Large intestine (tissue), 3 donors: ENCODE results near the gene DNAH11. TPM values are rescaled to one million over a fixed set of nuclear protein-coding genes. Genes with fewer than 3 reads are reported as not detected.
"Not testable (repeated sequence)": the region's sequence is repeated elsewhere in the genome, so short reads cannot be mapped to it uniquely, and the experiment has no call there.

Experiments used
- DNase-seq, 2 donors: peaks; one replicate each; pipeline versions ENCODE4 v3.0.0 to v3.0.0-alpha.2; 2013
- H3K27ac ChIP-seq: one replicate; pipeline ENCODE4 v1.5.1; 2013; ENCODE audit warnings: low read length
- H3K27me3 ChIP-seq: 2 replicates; pipeline ENCODE4 v1.6.1; 2013; ENCODE audit warnings: low read length; ENCODE audit not compliant: control insufficient read depth, insufficient read depth
- H3K36me3 ChIP-seq: 2 replicates; pipeline ENCODE4 v1.6.1; 2013; ENCODE audit warnings: low read length; ENCODE audit not compliant: control insufficient read depth, insufficient read depth
- H3K4me1 ChIP-seq: one replicate; pipeline ENCODE4 v1.6.1; 2013; ENCODE audit warnings: low read length; ENCODE audit not compliant: control insufficient read depth, insufficient read depth
- H3K4me3 ChIP-seq: one replicate; pipeline ENCODE4 v1.5.1; 2013; ENCODE audit warnings: low read length
- H3K9me3 ChIP-seq: one replicate; pipeline ENCODE4 v1.6.1; 2013; ENCODE audit warnings: mild to moderate bottlenecking, low read depth, low read length, moderate library complexity; ENCODE audit not compliant: control insufficient read depth
- WGBS: methylation state at CpG from one replicate; pipeline ENCODE4 v1.1.5; 2013; ENCODE audit warnings: low lambda C conversion rate; ENCODE audit not compliant: insufficient coverage; 5-methylcytosine and 5-hydroxymethylcytosine counted together
- polyA plus RNA-seq: library from polyadenylated mRNA; unstranded; fragments of 120-200 nt; gene quantifications from one replicate; pipeline ENCODE4 v1.2.1, GENCODE V29; 2013

DNAH11 gene
- polyA plus RNA-seq, 1 donor, result 0.40 TPM

DNA sequence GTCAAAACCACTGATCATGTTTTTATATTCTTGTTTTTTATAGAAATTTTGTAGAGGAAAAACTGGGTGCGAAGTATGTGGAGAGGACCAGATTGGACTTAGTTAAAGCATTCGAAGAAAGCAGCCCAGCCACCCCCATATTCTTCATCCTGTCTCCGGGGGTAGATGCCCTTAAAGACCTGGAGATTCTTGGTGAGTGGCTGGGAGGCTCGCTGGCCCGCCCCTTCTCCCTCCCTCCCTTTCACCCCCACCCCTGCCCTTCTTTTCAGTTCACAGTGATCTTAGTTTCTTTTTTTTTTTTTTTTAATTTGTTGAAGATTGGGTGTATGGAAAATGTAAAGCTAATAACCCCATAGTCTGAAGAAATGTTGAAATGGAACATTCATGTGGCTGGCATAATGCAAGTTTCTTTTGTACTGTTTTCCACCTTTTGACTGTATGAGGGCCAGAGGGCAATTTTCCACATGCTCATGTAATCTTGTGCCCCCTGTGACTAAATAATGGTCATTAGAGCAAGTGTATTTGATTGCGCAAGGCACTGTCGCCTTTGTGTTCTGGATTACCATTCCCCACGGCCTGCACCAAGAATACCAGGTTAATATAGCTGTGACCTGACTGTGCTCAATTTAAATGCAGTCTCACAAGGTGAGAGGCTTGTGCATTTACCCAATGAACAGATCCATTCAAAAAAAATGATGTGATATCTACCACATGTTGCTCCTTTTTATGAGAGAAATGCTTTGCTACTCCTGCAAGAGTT lies 325.2 kb downstream of the DNAH11 start:
- no peak overlapping the region for H3K4me3 ChIP-seq
- peak; percentile 51 to 79 for DNase-seq
- H3K36me3 ChIP-seq, result no peaks in the 10 kb centered on the region
- no peaks in the 10 kb centered on the region for H3K4me1 ChIP-seq
- no peaks in the 10 kb centered on the region for H3K9me3 ChIP-seq
- WGBS, result no CpG with 5 or more reads among the region's 8 CpGs
- H3K27ac ChIP-seq, result no peak overlapping the region
- H3K27me3 ChIP-seq, result peaks cover 2% of the 10 kb centered on the region

DNA sequence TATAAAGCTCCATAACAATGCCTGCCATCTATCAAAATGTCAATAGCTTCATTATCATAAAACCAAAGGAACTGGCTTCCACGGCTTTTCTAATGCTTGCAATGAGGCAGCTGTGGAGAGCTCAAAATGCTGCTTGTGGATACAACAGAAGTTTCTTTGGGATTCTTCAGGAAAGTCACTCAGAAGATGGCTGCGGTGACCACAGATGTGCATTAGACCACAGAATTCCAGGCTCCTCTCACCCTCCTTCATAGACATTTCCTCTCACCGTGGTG lies 325.7 kb downstream of the DNAH11 start:
- no peak for DNase-seq
- H3K4me1 ChIP-seq, result no peaks in the 10 kb centered on the region
- H3K27me3 ChIP-seq, result peaks cover 2% of the 10 kb centered on the region
- H3K36me3 ChIP-seq, result no peaks in the 10 kb centered on the region
- no peaks in the 10 kb centered on the region for H3K9me3 ChIP-seq
- no CpG with 5 or more reads among the region's 3 CpGs for WGBS
- H3K27ac ChIP-seq, result no peak overlapping the region
- H3K4me3 ChIP-seq, result no peak overlapping the region

DNA sequence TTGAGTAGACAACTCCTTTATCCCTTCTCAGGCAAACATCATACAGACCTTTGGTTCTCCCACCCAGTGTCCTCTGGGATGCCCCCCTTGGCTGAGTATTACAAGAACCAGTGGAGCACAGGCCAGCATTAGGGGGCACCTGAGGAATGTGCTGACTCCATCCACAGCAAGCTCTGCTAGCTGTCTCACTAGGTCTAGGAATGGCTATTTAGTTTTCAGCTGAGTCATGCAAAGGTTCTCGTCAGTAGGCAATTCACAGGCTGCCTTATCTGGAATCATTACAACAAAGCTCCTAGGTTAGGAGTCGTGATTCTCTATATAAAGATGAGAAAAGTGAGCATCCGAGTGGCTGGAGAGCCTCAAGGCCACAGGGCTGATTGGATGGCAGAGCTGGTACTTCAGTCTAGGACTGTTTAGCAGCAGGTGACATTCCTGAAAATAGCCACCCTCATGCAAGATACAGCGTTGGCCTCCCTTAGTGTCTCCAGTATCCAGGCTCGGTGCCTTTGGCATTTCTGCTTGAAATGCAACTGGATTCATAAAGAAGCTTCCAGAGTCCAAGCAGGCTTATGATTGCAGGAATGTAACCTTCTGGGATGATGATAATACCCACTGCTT lies 327.1 kb downstream of the DNAH11 start:
- H3K4me1 ChIP-seq, result no peaks in the 10 kb centered on the region
- no peaks in the 10 kb centered on the region for H3K36me3 ChIP-seq
- WGBS, result no CpG with 5 or more reads among the region's 5 CpGs
- no peaks in the 10 kb centered on the region for H3K9me3 ChIP-seq
- peak; percentile 23 to 57 for DNase-seq
- H3K27ac ChIP-seq, result no peak overlapping the region
- no peak overlapping the region for H3K4me3 ChIP-seq
- H3K27me3 ChIP-seq, result peaks cover 2% of the 10 kb centered on the region

DNA sequence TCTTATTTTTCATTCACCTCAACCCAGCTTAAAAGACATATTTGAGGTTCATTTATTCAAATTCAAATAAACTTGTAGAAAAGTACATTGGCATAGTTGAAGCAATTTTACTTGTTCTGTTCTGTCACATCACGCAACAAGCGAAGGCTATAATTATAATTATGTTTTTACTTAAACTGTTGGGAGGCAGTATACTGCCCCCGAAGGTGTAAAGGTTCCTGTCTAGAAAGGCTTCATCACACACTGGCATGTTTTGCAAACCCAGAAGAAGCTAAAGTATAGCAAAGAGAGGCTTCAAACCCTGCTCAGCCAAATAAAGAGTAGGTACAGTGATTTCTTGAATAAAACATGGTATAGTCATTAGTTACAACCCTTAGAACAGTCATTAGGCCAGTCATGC lies 340.2 kb downstream of the DNAH11 start:
- Histone ChIP-seq H3K9me3 (no peaks in the 10 kb centered on the region), H3K4me3 (no peak overlapping the region), H3K27ac (no peak overlapping the region), H3K4me1 (no peaks in the 10 kb centered on the region), H3K27me3 (no peaks in the 10 kb centered on the region), H3K36me3 (no peaks in the 10 kb centered on the region)
- DNase-seq, result no peak
- 100% methylated on average over 1 of the region's 3 CpGs for WGBS

DNA sequence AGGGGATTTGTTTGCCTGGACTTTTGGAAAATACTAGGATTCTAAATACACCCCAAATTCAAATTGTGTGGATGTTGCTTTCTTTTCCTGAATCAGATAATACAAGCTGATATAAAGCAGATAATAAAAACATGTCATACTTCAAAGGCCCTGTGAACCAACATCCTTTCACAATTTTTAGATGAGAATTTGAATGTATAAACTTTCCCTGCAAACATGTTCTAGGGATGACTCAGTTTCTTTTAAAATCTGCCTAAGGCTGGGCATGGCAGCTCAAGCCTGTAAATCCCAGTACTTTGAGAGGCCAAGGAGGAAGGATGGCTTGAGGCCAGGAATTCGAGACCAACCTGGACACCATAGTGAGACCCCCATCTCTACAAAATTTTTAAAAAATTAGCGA lies 340.7 kb downstream of the DNAH11 start:
- H3K9me3 ChIP-seq, DNase-seq, H3K36me3 ChIP-seq, H3K4me3 ChIP-seq, H3K27ac ChIP-seq, H3K27me3 ChIP-seq, H3K4me1 ChIP-seq: not testable (repeated sequence)
- no CpG with 5 or more reads among the region's 2 CpGs for WGBS

DNA sequence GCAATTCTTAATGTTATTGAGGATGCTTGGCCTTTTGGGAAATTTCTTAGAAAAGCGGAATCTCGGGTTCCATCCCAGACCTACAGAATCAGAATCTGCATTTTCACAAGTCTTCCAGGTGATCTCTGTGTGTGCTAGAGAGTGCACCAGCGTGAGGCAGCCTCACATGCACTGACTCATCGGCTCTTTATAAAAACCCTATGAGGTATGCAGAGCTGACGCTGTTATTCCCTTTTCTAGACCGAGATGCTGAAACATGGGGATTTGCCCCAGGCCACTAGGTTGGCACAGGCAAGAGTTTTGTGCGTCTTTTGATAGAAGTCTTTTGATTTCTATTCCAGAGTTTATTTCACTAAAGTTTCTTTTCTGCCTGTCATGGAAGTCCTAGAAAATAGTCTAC lies 341.7 kb downstream of the DNAH11 start:
- Histone ChIP-seq H3K4me1 (no peaks in the 10 kb centered on the region), H3K27me3 (no peaks in the 10 kb centered on the region), H3K36me3 (no peaks in the 10 kb centered on the region), H3K9me3 (no peaks in the 10 kb centered on the region), H3K4me3 (no peak overlapping the region), H3K27ac (no peak overlapping the region)
- WGBS, result 100% methylated on average over 2 of the region's 7 CpGs
- DNase-seq, result no peak

DNA sequence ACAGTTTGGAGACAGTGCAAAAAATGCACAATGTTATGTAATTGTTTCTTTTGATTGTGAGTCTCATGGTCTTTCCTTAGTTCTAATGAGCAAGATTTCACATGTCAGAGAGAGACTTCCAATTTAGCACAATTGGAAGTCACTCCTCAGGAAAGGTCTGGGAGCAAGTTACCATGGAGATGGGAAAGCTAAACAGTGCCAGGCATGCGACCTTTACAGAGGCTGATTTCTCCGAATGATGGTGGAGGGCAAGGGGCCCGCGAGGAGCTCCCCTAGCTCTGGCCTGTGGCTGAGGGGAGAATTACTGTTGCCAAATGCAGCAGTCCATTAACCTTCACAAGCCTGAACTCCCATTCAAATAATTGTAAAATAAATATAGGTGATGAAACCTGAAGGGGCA lies 343.6 kb downstream of the DNAH11 start:
- no peak overlapping the region for H3K27ac ChIP-seq
- no peaks in the 10 kb centered on the region for H3K9me3 ChIP-seq
- H3K36me3 ChIP-seq, result no peaks in the 10 kb centered on the region
- DNase-seq, result no peak
- WGBS, result no CpG with 5 or more reads among the region's 4 CpGs
- no peaks in the 10 kb centered on the region for H3K27me3 ChIP-seq
- H3K4me1 ChIP-seq, result no peaks in the 10 kb centered on the region
- H3K4me3 ChIP-seq, result no peak overlapping the region

DNA sequence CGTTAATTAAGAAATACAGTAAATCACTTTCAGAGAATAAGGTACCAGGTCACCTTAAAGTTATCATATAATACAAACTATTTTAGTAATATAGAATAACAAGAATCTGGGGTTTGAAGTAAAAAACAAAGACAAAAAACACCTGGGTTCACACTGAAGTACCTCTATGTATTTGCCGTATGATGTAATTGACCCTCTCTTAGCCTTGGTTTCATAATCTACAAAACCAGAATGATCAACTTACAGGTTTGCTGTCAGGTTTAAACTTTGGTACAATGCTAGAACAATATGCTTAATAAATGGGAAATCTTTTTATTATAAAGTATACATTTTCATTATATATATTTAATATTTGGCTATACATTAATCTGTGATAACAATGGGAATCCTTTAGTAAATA lies 344.5 kb downstream of the DNAH11 start:
- WGBS, result 100% methylated on average over 1 of the region's 2 CpGs
- Histone ChIP-seq H3K36me3 (no peaks in the 10 kb centered on the region), H3K27ac (no peak overlapping the region), H3K27me3 (no peaks in the 10 kb centered on the region), H3K4me1 (no peaks in the 10 kb centered on the region), H3K9me3 (no peaks in the 10 kb centered on the region), H3K4me3 (no peak overlapping the region)
- DNase-seq, result no peak

DNA sequence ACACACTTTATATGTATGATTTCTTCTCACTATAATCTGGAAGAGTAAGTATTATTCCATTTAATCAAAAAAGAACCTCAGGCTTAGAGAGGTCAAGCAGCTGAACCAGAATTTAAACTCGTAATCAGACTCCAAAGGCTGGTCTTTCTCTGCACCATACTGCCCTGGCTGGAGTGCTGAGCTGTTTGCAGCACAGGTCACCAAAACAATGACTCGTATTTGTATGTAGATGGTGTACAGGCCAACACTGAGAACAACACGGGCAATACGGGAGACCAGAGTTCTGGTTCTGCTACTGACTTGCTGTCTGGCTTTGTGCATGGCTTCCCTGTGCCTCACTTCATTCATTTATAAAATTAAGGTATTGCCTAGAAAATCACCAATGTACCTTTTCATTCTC lies 344.9 kb downstream of the DNAH11 start:
- H3K27me3 ChIP-seq, result no peaks in the 10 kb centered on the region
- no CpG with 5 or more reads among the region's 4 CpGs for WGBS
- H3K4me1 ChIP-seq, result no peaks in the 10 kb centered on the region

DNA sequence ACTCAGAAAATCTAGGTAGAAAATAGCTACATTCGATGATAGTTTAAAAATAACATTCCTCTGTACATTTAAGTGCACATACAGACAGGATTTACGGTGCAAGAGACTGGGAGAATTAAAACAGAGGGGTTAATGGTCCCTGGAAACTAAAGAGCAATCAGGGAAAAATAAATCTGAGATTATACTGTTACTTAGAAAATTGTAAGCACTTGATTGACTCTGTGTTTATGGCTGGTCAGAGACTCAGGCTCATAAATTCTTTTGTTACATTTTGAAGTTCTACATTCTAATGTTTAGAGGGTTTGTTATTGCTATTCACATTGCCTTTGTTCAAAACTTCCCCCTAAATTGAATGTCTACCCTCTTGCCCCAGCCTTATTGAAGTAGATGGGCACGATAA lies 348.5 kb downstream of the DNAH11 start:
- no peak for DNase-seq
- WGBS, result no CpG with 5 or more reads among the region's 3 CpGs

More for the DNA sequence above, 344.9 kb downstream of the DNAH11 start:
- no peak for DNase-seq
- Histone ChIP-seq H3K9me3 (no peaks in the 10 kb centered on the region), H3K4me3 (no peak overlapping the region), H3K27ac (no peak overlapping the region), H3K36me3 (no peaks in the 10 kb centered on the region)

DNA sequence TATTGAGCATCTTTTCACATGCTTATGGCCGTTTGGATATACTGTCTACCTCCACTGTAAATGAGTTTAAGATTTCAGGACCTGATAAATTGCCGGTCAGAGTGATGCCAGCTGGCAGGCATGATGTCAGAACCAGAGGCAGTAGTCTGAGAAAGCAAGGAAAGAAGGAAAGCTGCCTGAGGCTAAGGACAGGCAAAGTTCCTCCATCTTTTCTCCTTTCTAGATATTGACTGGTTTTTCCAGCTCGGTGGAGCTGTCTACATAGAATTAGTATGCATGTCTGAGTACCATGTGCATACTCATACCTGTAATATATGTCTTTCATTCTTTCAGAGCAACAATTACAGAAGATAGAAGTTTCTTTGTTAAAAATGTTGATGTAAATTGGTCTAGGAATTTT lies 350.6 kb downstream of the DNAH11 start:
- Histone ChIP-seq H3K9me3 (no peaks in the 10 kb centered on the region), H3K27ac (no peak overlapping the region), H3K27me3 (no peaks in the 10 kb centered on the region), H3K4me3 (no peak overlapping the region), H3K36me3 (no peaks in the 10 kb centered on the region), H3K4me1 (no peaks in the 10 kb centered on the region)
- WGBS, result no CpG with 5 or more reads among the region's 3 CpGs
- no peak for DNase-seq

More for the DNA sequence above, 348.5 kb downstream of the DNAH11 start:
- Histone ChIP-seq H3K4me1 (no peaks in the 10 kb centered on the region), H3K36me3 (no peaks in the 10 kb centered on the region), H3K4me3 (no peak overlapping the region), H3K9me3 (no peaks in the 10 kb centered on the region), H3K27ac (no peak overlapping the region), H3K27me3 (no peaks in the 10 kb centered on the region)
